ENCODE results near the gene FLT1.

Gene FLT1

DNA sequence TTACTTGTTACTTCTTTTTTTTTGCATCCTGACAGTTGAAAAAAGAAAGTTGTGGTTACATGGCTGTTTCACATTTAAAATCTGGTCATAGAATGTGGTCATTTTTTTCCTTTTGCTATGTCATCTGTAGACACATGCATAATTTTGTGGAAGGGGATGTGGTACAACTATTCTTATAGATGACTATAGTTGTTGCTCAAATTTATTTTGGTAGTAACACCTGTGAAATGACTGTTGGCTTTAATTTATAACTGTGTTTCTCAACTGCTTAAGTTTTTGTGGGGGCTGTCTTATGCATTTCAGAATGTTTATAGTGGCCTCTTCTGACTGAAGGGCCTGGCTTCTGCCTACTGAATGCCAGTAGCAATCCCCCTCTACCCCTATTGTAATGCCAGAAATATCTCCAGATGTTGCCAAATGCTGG is 226.1 kb downstream of the FLT1 start:
- Histone ChIP-seq H3K9ac (ENCODE audit: insufficient read length, low read depth) (no peak overlapping the region), H3K36me3 (ENCODE audit: insufficient read depth, insufficient read length, low read length) (peaks cover 25% of the 10 kb centered on the region), H3K4me1 (ENCODE audit: insufficient read depth, insufficient read length) (no peaks in the 10 kb centered on the region), H3K9me3 (ENCODE audit: insufficient read depth, low read length) (0 out of 2 replicates have a peak, but pooled peaks cover 10% of the 10 kb centered on the region), H3K4me3 (ENCODE audit: insufficient read length, low read depth) (no peak overlapping the region), H3K27me3 (ENCODE audit: insufficient read depth, insufficient read length) (no peaks in the 10 kb centered on the region)
- no peak for DNase-seq (ENCODE audit: low read depth, low spot score)
- TF ChIP-seq YY1 (IDR thresholded peaks at IDR 0.05; ENCODE audit: insufficient read depth, insufficient read length), result no peak
- no peak for TF ChIP-seq ZNF274 (IDR thresholded peaks at IDR 0.05; ENCODE audit: low read depth, low read length)
- TF ChIP-seq SUZ12 (IDR thresholded peaks at IDR 0.05; ENCODE audit: extremely low read depth, insufficient read depth, insufficient read length), result no peak

DNA sequence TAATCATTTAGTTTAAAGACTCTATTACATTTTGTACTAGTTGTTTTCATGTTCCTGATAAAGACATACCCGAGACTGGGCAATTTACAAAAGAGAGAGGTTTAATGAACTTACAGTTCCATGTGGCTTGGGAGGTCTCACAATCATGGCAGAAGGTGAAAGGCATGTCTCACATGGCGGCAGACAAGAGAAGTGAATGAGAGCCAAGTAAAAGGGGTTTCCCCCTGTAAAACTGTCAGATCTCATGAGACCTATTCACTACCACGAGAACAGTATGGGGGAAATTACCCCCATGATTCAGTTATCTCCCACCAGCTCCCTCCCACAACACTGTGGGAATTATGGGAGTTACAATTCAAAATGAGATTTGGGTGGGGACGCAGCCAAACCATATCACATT is 227.4 kb downstream of the FLT1 start:
- Histone ChIP-seq H3K27me3 (ENCODE audit: insufficient read depth, insufficient read length) (no peaks in the 10 kb centered on the region), H3K4me3 (ENCODE audit: insufficient read length, low read depth) (no peak overlapping the region), H3K36me3 (ENCODE audit: insufficient read depth, insufficient read length, low read length) (peaks cover 27% of the 10 kb centered on the region), H3K9ac (ENCODE audit: insufficient read length, low read depth) (no peak overlapping the region), H3K4me1 (ENCODE audit: insufficient read depth, insufficient read length) (no peaks in the 10 kb centered on the region), H3K9me3 (ENCODE audit: insufficient read depth, low read length) (0 out of 2 replicates have a peak, but pooled peaks cover 10% of the 10 kb centered on the region)
- DNase-seq (ENCODE audit: low read depth, low spot score), result no peak
- TF ChIP-seq YY1 (IDR thresholded peaks at IDR 0.05; ENCODE audit: insufficient read depth, insufficient read length) (no peak), SUZ12 (IDR thresholded peaks at IDR 0.05; ENCODE audit: extremely low read depth, insufficient read depth, insufficient read length) (no peak), ZNF274 (IDR thresholded peaks at IDR 0.05; ENCODE audit: low read depth, low read length) (no peak)

DNA sequence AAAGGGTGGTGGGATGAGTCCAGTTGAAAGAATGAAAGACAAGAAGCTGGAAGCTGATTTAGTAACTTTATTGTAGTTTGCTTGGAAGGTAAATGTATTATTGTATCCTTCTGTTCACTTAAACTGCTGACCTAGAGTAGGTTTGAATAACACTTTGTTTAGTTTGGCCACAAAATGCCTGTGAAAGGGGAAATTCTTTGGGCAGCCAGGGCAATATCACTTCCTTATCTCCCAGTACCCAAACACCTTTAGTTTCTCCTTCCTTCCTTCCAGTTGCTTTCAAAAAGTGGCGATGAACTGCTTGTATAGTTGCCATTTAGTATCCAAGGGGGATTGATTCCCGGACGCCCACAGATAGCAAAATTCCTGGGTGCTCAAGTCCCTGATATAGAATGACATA is 236.5 kb downstream of the FLT1 start:
- Histone ChIP-seq H3K36me3 (ENCODE audit: insufficient read depth, insufficient read length, low read length) (peaks cover 17% of the 10 kb centered on the region), H3K4me1 (ENCODE audit: insufficient read depth, insufficient read length) (no peaks in the 10 kb centered on the region), H3K9ac (ENCODE audit: insufficient read length, low read depth) (no peak overlapping the region), H3K4me3 (ENCODE audit: insufficient read length, low read depth) (no peak overlapping the region), H3K9me3 (ENCODE audit: insufficient read depth, low read length) (no peaks in the 10 kb centered on the region), H3K27me3 (ENCODE audit: insufficient read depth, insufficient read length) (no peaks in the 10 kb centered on the region)
- no peak for DNase-seq (ENCODE audit: low read depth, low spot score)
- no peak for TF ChIP-seq SUZ12 (IDR thresholded peaks at IDR 0.05; ENCODE audit: extremely low read depth, insufficient read depth, insufficient read length)

- TF ChIP-seq SUZ12 (IDR thresholded peaks at IDR 0.05; ENCODE audit: extremely low read depth, insufficient read depth, insufficient read length) (no peak), ZNF274 (IDR thresholded peaks at IDR 0.05; ENCODE audit: low read depth, low read length) (no peak), YY1 (IDR thresholded peaks at IDR 0.05; ENCODE audit: insufficient read depth, insufficient read length) (no peak)
- no peak overlapping the region for H3K4me3 ChIP-seq (ENCODE audit: insufficient read length, low read depth)
- H3K9me3 ChIP-seq (ENCODE audit: insufficient read depth, low read length), result no peaks in the 10 kb centered on the region
- no peak overlapping the region for H3K9ac ChIP-seq (ENCODE audit: insufficient read length, low read depth)
- no peaks in the 10 kb centered on the region for H3K27me3 ChIP-seq (ENCODE audit: insufficient read depth, insufficient read length)
- H3K4me1 ChIP-seq (ENCODE audit: insufficient read depth, insufficient read length), result no peaks in the 10 kb centered on the region
- H3K36me3 ChIP-seq (ENCODE audit: insufficient read depth, insufficient read length, low read length), result peaks cover 17% of the 10 kb centered on the region
- no peak for DNase-seq (ENCODE audit: low read depth, low spot score)
Measured at GRCh38 chr13:28257305-28257704, 237.6 kb downstream of the FLT1 start.

DNA sequence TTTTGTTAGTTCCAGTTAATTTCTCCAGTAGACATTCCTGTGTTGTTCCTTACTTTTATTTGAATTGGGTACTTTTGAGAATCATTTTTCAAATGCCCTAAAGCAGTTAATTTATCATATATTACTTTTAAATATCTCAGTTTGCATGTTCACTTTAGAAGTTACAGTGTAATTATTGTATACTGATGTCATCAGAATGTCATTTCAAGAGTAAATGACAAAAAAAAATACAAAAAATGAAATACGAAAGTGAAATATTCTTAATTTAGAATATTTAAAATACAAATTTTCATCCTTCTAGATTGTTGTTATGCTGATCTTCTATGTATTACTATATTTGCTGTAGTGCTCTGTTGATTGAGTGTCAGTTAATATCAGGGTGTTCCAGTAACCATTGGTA is 242.4 kb downstream of the FLT1 start:
- Histone ChIP-seq H3K9ac (ENCODE audit: insufficient read length, low read depth) (no peak overlapping the region), H3K4me1 (ENCODE audit: insufficient read depth, insufficient read length) (no peaks in the 10 kb centered on the region), H3K9me3 (ENCODE audit: insufficient read depth, low read length) (no peaks in the 10 kb centered on the region), H3K27me3 (ENCODE audit: insufficient read depth, insufficient read length) (no peaks in the 10 kb centered on the region), H3K36me3 (ENCODE audit: insufficient read depth, insufficient read length, low read length) (peaks cover 11% of the 10 kb centered on the region), H3K4me3 (ENCODE audit: insufficient read length, low read depth) (no peak overlapping the region)
- DNase-seq (ENCODE audit: low read depth, low spot score), result no peak
- no peak for TF ChIP-seq ZNF274 (IDR thresholded peaks at IDR 0.05; ENCODE audit: low read depth, low read length)
- no peak for TF ChIP-seq SUZ12 (IDR thresholded peaks at IDR 0.05; ENCODE audit: extremely low read depth, insufficient read depth, insufficient read length)
- no peak for TF ChIP-seq YY1 (IDR thresholded peaks at IDR 0.05; ENCODE audit: insufficient read depth, insufficient read length)

DNA sequence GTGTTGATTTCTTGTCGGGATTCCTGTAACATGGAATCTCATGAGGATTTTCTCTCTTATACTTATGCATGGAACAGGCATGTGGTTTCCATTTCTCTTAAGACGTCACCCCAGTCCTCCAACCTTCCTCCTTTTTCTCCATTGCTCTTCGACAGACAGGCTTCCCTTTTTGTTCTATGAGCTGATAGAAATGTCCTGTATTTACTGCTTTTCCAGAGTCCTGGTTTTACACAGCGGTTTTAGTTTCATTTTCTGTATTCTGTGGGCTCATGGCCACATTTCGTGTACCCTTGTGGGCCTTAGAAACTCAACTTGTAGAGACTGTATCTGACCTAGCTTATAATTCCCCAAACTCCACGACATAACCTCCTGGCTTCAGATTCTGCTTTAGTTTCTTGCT is 243.5 kb downstream of the FLT1 start:
- Histone ChIP-seq H3K4me1 (ENCODE audit: insufficient read depth, insufficient read length) (no peaks in the 10 kb centered on the region), H3K9ac (ENCODE audit: insufficient read length, low read depth) (no peak overlapping the region), H3K27me3 (ENCODE audit: insufficient read depth, insufficient read length) (no peaks in the 10 kb centered on the region), H3K36me3 (ENCODE audit: insufficient read depth, insufficient read length, low read length) (peaks cover 4% of the 10 kb centered on the region), H3K4me3 (ENCODE audit: insufficient read length, low read depth) (no peak overlapping the region), H3K9me3 (ENCODE audit: insufficient read depth, low read length) (no peaks in the 10 kb centered on the region)
- no peak for DNase-seq (ENCODE audit: low read depth, low spot score)
- no peak for TF ChIP-seq YY1 (IDR thresholded peaks at IDR 0.05; ENCODE audit: insufficient read depth, insufficient read length)
- TF ChIP-seq SUZ12 (IDR thresholded peaks at IDR 0.05; ENCODE audit: extremely low read depth, insufficient read depth, insufficient read length), result no peak
- no peak for TF ChIP-seq ZNF274 (IDR thresholded peaks at IDR 0.05; ENCODE audit: low read depth, low read length)

GRCh38 chr13:28250542-28250941 is 244.4 kb downstream of the FLT1 start:
- no peak for TF ChIP-seq ZNF274 (IDR thresholded peaks at IDR 0.05; ENCODE audit: low read depth, low read length)
- no peak for TF ChIP-seq SUZ12 (IDR thresholded peaks at IDR 0.05; ENCODE audit: extremely low read depth, insufficient read depth, insufficient read length)
- TF ChIP-seq YY1 (IDR thresholded peaks at IDR 0.05; ENCODE audit: insufficient read depth, insufficient read length), result no peak
- Histone ChIP-seq H3K4me1 (ENCODE audit: insufficient read depth, insufficient read length) (no peaks in the 10 kb centered on the region), H3K9ac (ENCODE audit: insufficient read length, low read depth) (no peak overlapping the region), H3K36me3 (ENCODE audit: insufficient read depth, insufficient read length, low read length) (no peaks in the 10 kb centered on the region), H3K4me3 (ENCODE audit: insufficient read length, low read depth) (no peak overlapping the region), H3K9me3 (ENCODE audit: insufficient read depth, low read length) (no peaks in the 10 kb centered on the region), H3K27me3 (ENCODE audit: insufficient read depth, insufficient read length) (no peaks in the 10 kb centered on the region)
- DNase-seq (ENCODE audit: low read depth, low spot score), result no peak

All from NT2/D1 (cell line).